Neural progenitor cell (in vitro differentiated cells): ENCODE results near the gene ASL. TPM values are rescaled to one million over a fixed set of nuclear protein-coding genes. Genes with fewer than 3 reads are reported as not detected.

Experiments
- DNase-seq: peaks from one replicate; pipeline ENCODE4 v3.0.0-alpha.2; 2016; ENCODE audit warnings: low spot score
- H2AFZ ChIP-seq: fragments of 200-600 bp; sonication (generic); replicated peaks from 2 replicates; pipeline ENCODE4 v1.6.1; 2016; ENCODE audit warnings: antibody characterized with exemption
- H3F3A ChIP-seq: fragments of 200-600 bp; sonication (generic); 2 replicates; pipeline ENCODE4 v1.6.1; 2016; ENCODE audit warnings: antibody characterized with exemption, low read depth
- H3K27ac ChIP-seq: fragments of 200-600 bp; sonication (generic); 2 replicates; pipeline ENCODE4 v1.5.1; 2016; ENCODE audit warnings: mild to moderate bottlenecking
- H3K27me3 ChIP-seq: fragments of 200-600 bp; sonication (generic); 2 replicates; pipeline ENCODE4 v1.6.1; 2016; ENCODE audit warnings: mild to moderate bottlenecking, moderate library complexity
- H3K36me3 ChIP-seq: fragments of 200-600 bp; sonication (generic); 2 replicates; pipeline ENCODE4 v1.5.1; 2016
- H3K4me1 ChIP-seq: fragments of 200-600 bp; sonication (generic); 2 replicates; pipeline ENCODE4 v1.6.1; 2016; ENCODE audit warnings: mixed run types
- H3K4me2 ChIP-seq: fragments of 200-600 bp; sonication (generic); 2 replicates; pipeline ENCODE4 v1.6.1; 2016
- H3K4me3 ChIP-seq: fragments of 200-600 bp; sonication (generic); 2 replicates; pipeline ENCODE4 v1.5.1; 2016
- H3K79me2 ChIP-seq: fragments of 200-600 bp; sonication (generic); 2 replicates; pipeline ENCODE4 v1.6.1; 2016; ENCODE audit warnings: low read depth
- H3K9ac ChIP-seq: fragments of 200-600 bp; sonication (generic); 2 replicates; pipeline ENCODE4 v1.6.1; 2016
- H3K9me3 ChIP-seq: fragments of 200-600 bp; sonication (generic); 2 replicates; pipeline ENCODE4 v1.5.1; 2016; ENCODE audit warnings: low read depth
- H4K20me1 ChIP-seq: fragments of 200-600 bp; sonication (generic); 2 replicates; pipeline ENCODE4 v1.6.1; 2016; ENCODE audit warnings: low read depth
- H3K27ac Mint-ChIP-seq: 3 replicates; pipeline ENCODE4 v1.8.0; 2021; ENCODE audit warnings: mixed read lengths
- H3K27me3 Mint-ChIP-seq: 2 replicates; pipeline ENCODE4 v1.8.0; 2022; ENCODE audit warnings: low read depth, mild to moderate bottlenecking, inconsistent platforms, moderate library complexity, mixed read lengths; ENCODE audit not compliant: insufficient read depth
- H3K36me3 Mint-ChIP-seq: 3 replicates; pipeline ENCODE4 v1.8.0; 2021; ENCODE audit warnings: mixed read lengths
- H3K4me1 Mint-ChIP-seq: 3 replicates; pipeline ENCODE4 v1.8.0; 2021; ENCODE audit warnings: mixed read lengths
- H3K4me3 Mint-ChIP-seq: 3 replicates; pipeline ENCODE4 v1.8.0; 2021; ENCODE audit warnings: mild to moderate bottlenecking, moderate library complexity, mixed read lengths
- H3K9me3 Mint-ChIP-seq: 3 replicates; pipeline ENCODE4 v1.8.0; 2020; ENCODE audit warnings: mixed read lengths
- CTCF ChIP-seq: fragments of 200-600 bp; sonication (generic); IDR thresholded peaks from 2 replicates; pipeline ENCODE4 v1.5.1; 2017; ENCODE audit warnings: antibody characterized with exemption, mild to moderate bottlenecking
- EZH2 ChIP-seq: fragments of 200-600 bp; sonication (generic); IDR thresholded peaks from 2 replicates; pipeline ENCODE4 v1.6.1; 2017; ENCODE audit warnings: antibody characterized with exemption, mild to moderate bottlenecking, moderate library complexity
- EZH2phosphoT487 ChIP-seq: fragments of 200-600 bp; sonication (generic); IDR thresholded peaks from 2 replicates; pipeline ENCODE4 v1.6.1; 2017; ENCODE audit warnings: antibody characterized with exemption
- total RNA-seq: library from RNA; depleted of rRNA; stranded (reverse); fragments of >200 nt; gene quantifications from 2 replicates; pipeline ENCODE4 v1.2.3, GENCODE V29; 2015; ENCODE audit warnings: low replicate concordance

ASL gene
- total RNA-seq, 1 donor from 2014 or later: 14.2 TPM

GRCh38 chr7:66036382-66036781, 39.2 kb upstream of the ASL start:
- no peak for DNase-seq
- H3K9ac ChIP-seq: no peak overlapping the region
- H4K20me1 ChIP-seq: no peaks in the 10 kb centered on the region
- H3K4me2 ChIP-seq: no peak overlapping the region
- Mint-ChIP-seq H3K4me3 (no peak overlapping the region), H3K4me1 (peaks cover 2% of the 10 kb centered on the region), H3K27ac (no peak overlapping the region), H3K9me3 (no peaks in the 10 kb centered on the region), H3K36me3 (no peaks in the 10 kb centered on the region), H3K27me3 (peaks cover 4% of the 10 kb centered on the region)
- no peak overlapping the region for H3K4me3 ChIP-seq
- no peaks in the 10 kb centered on the region for H3K27me3 ChIP-seq
- no peak for TF ChIP-seq EZH2
- TF ChIP-seq EZH2phosphoT487: no peak
- no peak for TF ChIP-seq CTCF
- H3K4me1 ChIP-seq: no peaks in the 10 kb centered on the region
- H3K79me2 ChIP-seq: no peaks in the 10 kb centered on the region
- H3F3A ChIP-seq: no peaks in the 10 kb centered on the region
- H3K36me3 ChIP-seq: no peaks in the 10 kb centered on the region
- H2AFZ ChIP-seq: no peak overlapping the region
- H3K27ac ChIP-seq: no peak overlapping the region
- no peaks in the 10 kb centered on the region for H3K9me3 ChIP-seq

GRCh38 chr7:66036788-66037187, 38.8 kb upstream of the ASL start:
- Histone ChIP-seq H3K4me3 (no peak overlapping the region), H3K4me2 (no peak overlapping the region), H3K27me3 (no peaks in the 10 kb centered on the region), H3K9me3 (no peaks in the 10 kb centered on the region), H3K9ac (no peak overlapping the region), H3K4me1 (no peaks in the 10 kb centered on the region), H3K27ac (no peak overlapping the region), H4K20me1 (no peaks in the 10 kb centered on the region), H3K36me3 (no peaks in the 10 kb centered on the region), H3F3A (no peaks in the 10 kb centered on the region), H3K79me2 (no peaks in the 10 kb centered on the region), H2AFZ (no peak overlapping the region)
- H3K27ac Mint-ChIP-seq: no peak overlapping the region
- no peak for TF ChIP-seq EZH2phosphoT487
- TF ChIP-seq CTCF: no peak
- no peak for TF ChIP-seq EZH2
- H3K27me3 Mint-ChIP-seq: peaks cover 4% of the 10 kb centered on the region
- peaks cover 2% of the 10 kb centered on the region for H3K4me1 Mint-ChIP-seq
- H3K36me3 Mint-ChIP-seq: no peaks in the 10 kb centered on the region
- no peak overlapping the region for H3K4me3 Mint-ChIP-seq
- no peak for DNase-seq
- H3K9me3 Mint-ChIP-seq: no peaks in the 10 kb centered on the region

GRCh38 chr7:66039094-66039670, 36.4 kb upstream of the ASL start:
- Histone ChIP-seq H3K4me3 (no peak overlapping the region), H3K9ac (no peak overlapping the region), H3K4me2 (no peak overlapping the region), H3K9me3 (no peaks in the 10 kb centered on the region), H3K36me3 (no peaks in the 10 kb centered on the region), H4K20me1 (no peaks in the 10 kb centered on the region), H3K79me2 (no peaks in the 10 kb centered on the region), H3K27me3 (peaks cover 14% of the 10 kb centered on the region), H2AFZ (no peak overlapping the region), H3K27ac (no peak overlapping the region), H3K4me1 (no peaks in the 10 kb centered on the region), H3F3A (no peaks in the 10 kb centered on the region)
- no peaks in the 10 kb centered on the region for H3K36me3 Mint-ChIP-seq
- no peaks in the 10 kb centered on the region for H3K9me3 Mint-ChIP-seq
- TF ChIP-seq EZH2 (no peak), CTCF (no peak), EZH2phosphoT487 (no peak)
- H3K27ac Mint-ChIP-seq: no peak overlapping the region
- no peak for DNase-seq
- H3K4me3 Mint-ChIP-seq: no peak overlapping the region
- H3K27me3 Mint-ChIP-seq: peaks cover 4% of the 10 kb centered on the region
- peaks cover 2% of the 10 kb centered on the region for H3K4me1 Mint-ChIP-seq
